HG03378 (cell line): ENCODE measurements around the gene SLC9C2.
"Not testable (repeated sequence)": the region's sequence is repeated elsewhere in the genome, so short reads cannot be mapped to it uniquely, and the experiment has no call there.

Experiments
- ATAC-seq: cut with Tn5 transposase; IDR thresholded peaks from one replicate; pipeline ENCODE4 v1.9.1; 2021; ENCODE audit warnings: mild to moderate bottlenecking, moderate library complexity; ENCODE audit not compliant: unreplicated experiment

Gene SLC9C2

GRCh38 chr1:173590557-173590956 lies 12.3 kb downstream of the SLC9C2 start:
- no peak for ATAC-seq

GRCh38 chr1:173581383-173582079 lies 21.3 kb downstream of the SLC9C2 start:
- no peak for ATAC-seq

- ATAC-seq = no peak
Observed at GRCh38 chr1:173580658-173581057, 22.2 kb downstream of the SLC9C2 start.

GRCh38 chr1:173580071-173580470 lies 22.8 kb downstream of the SLC9C2 start:
- ATAC-seq = no peak

GRCh38 chr1:173573596-173573995 lies 29.3 kb downstream of the SLC9C2 start:
- ATAC-seq = no peak

GRCh38 chr1:173572201-173572873 lies 30.5 kb downstream of the SLC9C2 start:
- ATAC-seq = no peak

- ATAC-seq = no peak
Observed at GRCh38 chr1:173570370-173571007, 32.4 kb downstream of the SLC9C2 start.

- ATAC-seq = no peak
Observed at GRCh38 chr1:173568483-173568882, 34.4 kb downstream of the SLC9C2 start.

GRCh38 chr1:173563846-173564245 lies 39.0 kb downstream of the SLC9C2 start:
- not testable (repeated sequence) for ATAC-seq

GRCh38 chr1:173562813-173563212 lies 40.1 kb downstream of the SLC9C2 start:
- no peak for ATAC-seq

GRCh38 chr1:173561263-173561662 lies 41.6 kb downstream of the SLC9C2 start:
- ATAC-seq = no peak

GRCh38 chr1:173560285-173560880 lies 42.5 kb downstream of the SLC9C2 start:
- ATAC-seq = no peak

- ATAC-seq = no peak
Observed at GRCh38 chr1:173555651-173556305, 47.1 kb downstream of the SLC9C2 start.

GRCh38 chr1:173554541-173555250 lies 48.2 kb downstream of the SLC9C2 start:
- no peak for ATAC-seq

- ATAC-seq = no peak
Observed at GRCh38 chr1:173554089-173554488, 48.8 kb downstream of the SLC9C2 start.

GRCh38 chr1:173553312-173553711 lies 49.6 kb downstream of the SLC9C2 start:
- no peak for ATAC-seq

GRCh38 chr1:173551699-173552098 lies 51.2 kb downstream of the SLC9C2 start:
- ATAC-seq = no peak

GRCh38 chr1:173549813-173550212 lies 53.1 kb downstream of the SLC9C2 start:
- ATAC-seq = no peak

GRCh38 chr1:173545688-173546087 lies 57.2 kb downstream of the SLC9C2 start:
- ATAC-seq = no peak

GRCh38 chr1:173536223-173536622 lies 66.6 kb downstream of the SLC9C2 start:
- ATAC-seq = no peak

GRCh38 chr1:173532237-173532636 lies 70.6 kb downstream of the SLC9C2 start:
- no peak for ATAC-seq
